HCT116 (cell line): Measurements from ENCODE around the gene RAD51C. TPM values are rescaled to one million over a fixed set of nuclear protein-coding genes. Genes with fewer than 3 reads are reported as not detected.

Experiments
- ATAC-seq: fragments of 200-7000 bp; cut with Tn5 transposase; 2 replicates; pipeline ENCODE4 v1.9.1; 2020; ENCODE audit warnings: mild to moderate bottlenecking, moderate library complexity
- BruUV-seq: library from RNA; stranded (reverse); fragments of 400-500 nt; replicated peaks from 2 replicates; lab custom pipeline; 2021; lab: Mats Ljungman, UMichigan
- CTCF ChIA-PET: fragments of 300-600 bp; sonication (Branson Sonifier 250); formaldehyde crosslinking; loops from one replicate; lab custom pipeline; 2021; ENCODE audit warnings: antibody characterized with exemption; lab: Charles Lee
- POLR2A ChIA-PET: fragments of 300-600, 350-600 bp; sonication (Branson Sonifier 250); formaldehyde crosslinking; loops from one replicate; lab custom pipeline; 2021; ENCODE audit warnings: antibody characterized with exemption; lab: Charles Lee
- RAD21 ChIA-PET, 2 experiments: fragments of 300-600 bp; sonication (Branson Sonifier 250); formaldehyde crosslinking; loops; one replicate each; lab custom pipeline; 2023; ENCODE audit warnings: low total read pairs in 2 of 2; ENCODE audit not compliant: uncharacterized antibody in 2 of 2, unreplicated experiment in 2 of 2, low non-redundant PET in 1 of 2; lab: Charles Lee
- DNase-seq: peaks from one replicate; pipeline ENCODE4 v3.0.0-alpha.2; 2010; ENCODE audit warnings: low read depth, low spot score
- H2AFZ ChIP-seq: fragments of 200-600 bp; shearing (Covaris generic), sonication (generic); 2 replicates; pipeline ENCODE4 v1.6.1; 2017; ENCODE audit warnings: low read depth, mixed run types, mixed read lengths, antibody characterized with exemption, low read length; ENCODE audit not compliant: poor library complexity, severe bottlenecking
- H3K27ac ChIP-seq: 2 replicates; pipeline ENCODE4 v1.5.1; 2012; ENCODE audit warnings: low read depth, low read length
- H3K27me3 ChIP-seq: fragments of 200-600 bp; sonication (generic); 2 replicates; pipeline ENCODE4 v1.6.1; 2016; ENCODE audit warnings: mixed run types, low read length, mixed read lengths; ENCODE audit not compliant: insufficient read depth
- H3K36me3 ChIP-seq, 2 experiments: fragments of 200-500 bp in 1 of 2; fragments of 200-600 bp in 1 of 2; sonication (Bioruptor generic) in 1 of 2; sonication (generic) in 1 of 2; 2 replicates each; pipeline versions ENCODE4 v1.5.1 to v1.6.1; 2014 to 2016; ENCODE audit warnings: low read length in 2 of 2, inconsistent platforms in 1 of 2, mixed read lengths in 1 of 2, mixed run types in 1 of 2; ENCODE audit not compliant: insufficient read depth in 2 of 2, control insufficient read depth in 1 of 2
- H3K4me1 ChIP-seq, 2 experiments: fragments of 200-600 bp in 1 of 2; sonication (generic) in 1 of 2; 2 replicates each; pipeline versions ENCODE4 v1.5.1 to v1.6.1; 2012 to 2017; ENCODE audit warnings: low read length in 2 of 2, inconsistent platforms in 1 of 2, mild to moderate bottlenecking in 1 of 2, mixed read lengths in 1 of 2, mixed run types in 1 of 2, moderate library complexity in 1 of 2; ENCODE audit not compliant: insufficient read depth in 2 of 2, control insufficient read depth in 1 of 2
- H3K4me2 ChIP-seq: fragments of 200-600 bp; sonication (generic); 2 replicates; pipeline ENCODE4 v1.6.1; 2017; ENCODE audit warnings: mixed run types, low read length, mixed read lengths
- H3K4me3 ChIP-seq, 2 experiments: fragments of 200-600 bp in 1 of 2; sonication (generic) in 1 of 2; replicated peaks in 1 of 2; 2 replicates each; pipeline ENCODE4 v1.5.1; 2011 to 2016; ENCODE audit warnings: low read length in 2 of 2, control low read depth in 1 of 2, low read depth in 1 of 2, mild to moderate bottlenecking in 1 of 2, mixed read lengths in 1 of 2, mixed run types in 1 of 2
- H3K79me2 ChIP-seq: fragments of 200-600 bp; sonication (generic); 2 replicates; pipeline ENCODE4 v1.6.1; 2017; ENCODE audit warnings: mild to moderate bottlenecking, mixed run types, low read length, moderate library complexity, mixed read lengths; ENCODE audit not compliant: insufficient read depth
- H3K9ac ChIP-seq: fragments of 200-600 bp; sonication (generic); 2 replicates; pipeline ENCODE4 v1.6.1; 2016; ENCODE audit warnings: low read length, mixed read lengths
- H3K9me2 ChIP-seq: fragments of 200-600 bp; sonication (generic), shearing (Covaris generic); 2 replicates; pipeline ENCODE4 v1.6.1; 2017; ENCODE audit warnings: mixed run types, mild to moderate bottlenecking, moderate library complexity; ENCODE audit not compliant: insufficient read depth
- H3K9me3 ChIP-seq, 2 experiments: fragments of 200-500 bp in 1 of 2; fragments of 200-600 bp in 1 of 2; sonication (Bioruptor generic) in 1 of 2; sonication (generic) in 1 of 2; 2 replicates each; pipeline ENCODE4 v1.6.1; 2014 to 2017; ENCODE audit warnings: low read length in 2 of 2, mixed read lengths in 2 of 2, inconsistent platforms in 1 of 2, low read depth in 1 of 2, mild to moderate bottlenecking in 1 of 2, mixed run types in 1 of 2, moderate library complexity in 1 of 2; ENCODE audit not compliant: control insufficient read depth in 1 of 2, insufficient read depth in 1 of 2
- H4K20me1 ChIP-seq: fragments of 200-600 bp; sonication (generic), shearing (Covaris generic); 2 replicates; pipeline ENCODE4 v1.6.1; 2017; ENCODE audit warnings: mixed run types, mild to moderate bottlenecking, moderate library complexity; ENCODE audit not compliant: insufficient read depth
- CBX3 ChIP-seq: IDR thresholded peaks from 2 replicates; pipeline ENCODE4 v1.6.1; 2012; ENCODE audit warnings: low read depth
- EGR1 ChIP-seq: IDR thresholded peaks from 2 replicates; pipeline ENCODE4 v1.6.1; 2012; ENCODE audit warnings: low read depth
- ELF1 ChIP-seq: IDR thresholded peaks from 2 replicates; pipeline ENCODE4 v1.6.1; 2012; ENCODE audit warnings: low read depth, borderline replicate concordance
- EZH2phosphoT487 ChIP-seq: fragments of 200-600 bp; IDR thresholded peaks from 2 replicates; pipeline ENCODE4 v1.6.1; 2018; ENCODE audit warnings: antibody characterized with exemption, borderline replicate concordance
- FOSL1 ChIP-seq: IDR thresholded peaks from 2 replicates; pipeline ENCODE4 v1.6.1; 2012; ENCODE audit warnings: low read depth
- SRF ChIP-seq: IDR thresholded peaks from 2 replicates; pipeline ENCODE4 v1.6.1; 2012; ENCODE audit warnings: low read depth
- ZNF274 ChIP-seq: fragments of 200-500 bp; sonication (Bioruptor generic); IDR thresholded peaks from 2 replicates; pipeline ENCODE4 v1.6.1; 2014; ENCODE audit warnings: mild to moderate bottlenecking, low read depth, low read length, inconsistent platforms
- intact Hi-C: fragments of 100-400 bp; cut with micrococcal nuclease; formaldehyde crosslinking; loops from 2 replicates; pipeline ENCODE4 v1.10.0; 2022
- total RNA-seq: library from RNA; stranded (reverse); gene quantifications from one replicate; pipeline ENCODE4 v1.2.1, GENCODE V29; 2021; ENCODE audit not compliant: unreplicated experiment
- TF ChIP-seq, protein P1 (sequence below): IDR thresholded peaks from 2 replicates; pipeline ENCODE4 v1.6.1; 2012
- TF ChIP-seq, protein P2 (sequence below): IDR thresholded peaks from 2 replicates; pipeline ENCODE4 v1.6.1; 2011; ENCODE audit warnings: mild to moderate bottlenecking, low read length, moderate library complexity; ENCODE audit not compliant: insufficient replicate concordance; ENCODE audit errors: extremely low read depth
- TF ChIP-seq, protein P3 (sequence below): IDR thresholded peaks from 2 replicates; pipeline ENCODE4 v1.6.1; 2012

RAD51C gene
- total RNA-seq, 1 experiment from 2014 or later: 94.9 TPM

DNA sequence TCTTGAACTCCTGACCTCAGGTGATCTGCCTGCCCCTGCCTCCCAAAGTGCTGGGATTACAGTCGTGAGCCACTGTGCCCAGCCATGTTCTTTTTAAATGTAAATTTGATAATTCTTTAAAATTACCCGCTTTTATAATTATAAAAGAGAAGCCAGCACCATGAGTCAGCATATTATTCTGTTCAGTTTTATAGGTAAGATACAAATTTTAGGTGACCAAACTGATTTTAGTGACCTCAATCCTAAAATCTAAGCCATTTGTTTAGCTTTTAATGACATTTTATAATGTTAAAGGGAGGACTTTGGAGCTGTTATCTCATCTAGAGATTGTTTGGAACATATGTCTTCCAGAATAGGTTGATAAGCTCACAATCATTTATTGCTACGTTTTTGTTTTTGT is 42.4 kb downstream of the RAD51C start:
- no peaks in the 10 kb centered on the region for H4K20me1 ChIP-seq
- H2AFZ ChIP-seq: no peak overlapping the region
- no TSS peak for BruUV-seq
- TF ChIP-seq EZH2phosphoT487: no peak
- no peak for TF ChIP-seq ZNF274
- TF ChIP-seq CBX3: no peak
- TF ChIP-seq ELF1: no peak
- TF ChIP-seq, protein P1, sequence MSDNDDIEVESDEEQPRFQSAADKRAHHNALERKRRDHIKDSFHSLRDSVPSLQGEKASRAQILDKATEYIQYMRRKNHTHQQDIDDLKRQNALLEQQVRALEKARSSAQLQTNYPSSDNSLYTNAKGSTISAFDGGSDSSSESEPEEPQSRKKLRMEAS: no peak
- TF ChIP-seq FOSL1: no peak
- TF ChIP-seq, protein P2, sequence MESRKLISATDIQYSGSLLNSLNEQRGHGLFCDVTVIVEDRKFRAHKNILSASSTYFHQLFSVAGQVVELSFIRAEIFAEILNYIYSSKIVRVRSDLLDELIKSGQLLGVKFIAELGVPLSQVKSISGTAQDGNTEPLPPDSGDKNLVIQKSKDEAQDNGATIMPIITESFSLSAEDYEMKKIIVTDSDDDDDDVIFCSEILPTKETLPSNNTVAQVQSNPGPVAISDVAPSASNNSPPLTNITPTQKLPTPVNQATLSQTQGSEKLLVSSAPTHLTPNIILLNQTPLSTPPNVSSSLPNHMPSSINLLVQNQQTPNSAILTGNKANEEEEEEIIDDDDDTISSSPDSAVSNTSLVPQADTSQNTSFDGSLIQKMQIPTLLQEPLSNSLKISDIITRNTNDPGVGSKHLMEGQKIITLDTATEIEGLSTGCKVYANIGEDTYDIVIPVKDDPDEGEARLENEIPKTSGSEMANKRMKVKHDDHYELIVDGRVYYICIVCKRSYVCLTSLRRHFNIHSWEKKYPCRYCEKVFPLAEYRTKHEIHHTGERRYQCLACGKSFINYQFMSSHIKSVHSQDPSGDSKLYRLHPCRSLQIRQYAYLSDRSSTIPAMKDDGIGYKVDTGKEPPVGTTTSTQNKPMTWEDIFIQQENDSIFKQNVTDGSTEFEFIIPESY: no peak
- TF ChIP-seq, protein P3, sequence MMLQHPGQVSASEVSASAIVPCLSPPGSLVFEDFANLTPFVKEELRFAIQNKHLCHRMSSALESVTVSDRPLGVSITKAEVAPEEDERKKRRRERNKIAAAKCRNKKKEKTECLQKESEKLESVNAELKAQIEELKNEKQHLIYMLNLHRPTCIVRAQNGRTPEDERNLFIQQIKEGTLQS: no peak
- TF ChIP-seq SRF: no peak
- no peak for TF ChIP-seq EGR1
- H3K9me2 ChIP-seq: no peaks in the 10 kb centered on the region
- H3K79me2 ChIP-seq: no peaks in the 10 kb centered on the region
- no peak overlapping the region for H3K4me2 ChIP-seq
- H3K4me3 ChIP-seq: no peak overlapping the region
- RAD21 ChIA-PET: no interaction called here
- H3K9ac ChIP-seq: no peak overlapping the region
- peaks cover 4 to 8% of the 10 kb centered on the region in 2 experiments; a peak in 3 of 4 replicates for H3K4me1 ChIP-seq
- H3K27ac ChIP-seq: no peak overlapping the region
- H3K27me3 ChIP-seq: no peaks in the 10 kb centered on the region
- POLR2A ChIA-PET: no interaction called here
- ATAC-seq: no peak
- intact Hi-C loops: no loop called here
- CTCF ChIA-PET: interaction anchor here (0.9 kb wide), 1 partner anchor 24 kb away, joined by 3 read pairs; no protein-coding TSS in a partner anchor
- H3K36me3 ChIP-seq: 0 out of 4 replicates have a peak, but pooled peaks cover 0 to 3% of the 10 kb centered on the region in 2 experiments
- H3K9me3 ChIP-seq: no peaks in the 10 kb centered on the region
- DNase-seq: no peak
